DND-41 (cell line): ENCODE results near the gene RFTN1.

ENCODE experiments used
- ATAC-seq: fragments of 200-7000 bp; cut with Tn5 transposase; 3 replicates; pipeline ENCODE4 v1.9.1; 2021; ENCODE audit warnings: low read depth; ENCODE audit not compliant: insufficient read depth
- DNase-seq: peaks from one replicate; pipeline ENCODE4 v3.0.0-alpha.2; 2020
- H2AFZ ChIP-seq: 2 replicates; pipeline ENCODE4 v1.6.0; 2012; ENCODE audit warnings: low read depth, low read length
- H3K27ac ChIP-seq: 2 replicates; pipeline ENCODE4 v1.5.1; 2012; ENCODE audit warnings: low read length, inconsistent platforms
- H3K27me3 ChIP-seq: fragments of 200-600 bp; sonication (generic); 2 replicates; pipeline ENCODE4 v1.6.0; 2012; ENCODE audit warnings: low read length, mild to moderate bottlenecking, inconsistent platforms; ENCODE audit not compliant: insufficient read depth, poor library complexity
- H3K36me3 ChIP-seq: 2 replicates; pipeline ENCODE4 v1.5.1; 2012; ENCODE audit warnings: low read length, inconsistent platforms; ENCODE audit not compliant: insufficient read depth
- H3K4me1 ChIP-seq: 2 replicates; pipeline ENCODE4 v1.5.1; 2012; ENCODE audit warnings: mild to moderate bottlenecking, low read length; ENCODE audit not compliant: insufficient read depth
- H3K4me2 ChIP-seq: 2 replicates; pipeline ENCODE4 v1.6.0; 2012; ENCODE audit warnings: mild to moderate bottlenecking, moderate library complexity, low read length, inconsistent platforms; ENCODE audit not compliant: insufficient read depth
- H3K4me3 ChIP-seq, 2 experiments: fragments of 200-600 bp in 1 of 2; shearing (Covaris generic) in 1 of 2; 2 replicates each; pipeline ENCODE4 v1.5.1; 2012 to 2016; ENCODE audit warnings: inconsistent platforms in 2 of 2, low read length in 2 of 2, mild to moderate bottlenecking in 2 of 2, low read depth in 1 of 2, moderate library complexity in 1 of 2
- H3K79me2 ChIP-seq: 2 replicates; pipeline ENCODE4 v1.6.0; 2012; ENCODE audit warnings: low read length, inconsistent platforms; ENCODE audit not compliant: insufficient read depth
- H3K9ac ChIP-seq: 2 replicates; pipeline ENCODE4 v1.6.0; 2012; ENCODE audit warnings: low read depth, mild to moderate bottlenecking, inconsistent platforms, low read length, moderate library complexity
- H3K9me3 ChIP-seq: 2 replicates; pipeline ENCODE4 v1.5.1; 2012; ENCODE audit warnings: low read length, moderate library complexity, mild to moderate bottlenecking, inconsistent platforms; ENCODE audit not compliant: insufficient read depth, severe bottlenecking
- H4K20me1 ChIP-seq: 2 replicates; pipeline ENCODE4 v1.6.0; 2012; ENCODE audit warnings: low read length; ENCODE audit not compliant: insufficient read depth
- CTCF ChIP-seq: IDR thresholded peaks from 2 replicates; pipeline ENCODE4 v1.5.1; 2012; ENCODE audit warnings: borderline replicate concordance, low read length, moderate library complexity, mild to moderate bottlenecking; ENCODE audit not compliant: poor library complexity, severe bottlenecking; ENCODE audit errors: extremely low read depth
- EZH2 ChIP-seq: IDR thresholded peaks from 3 replicates; pipeline ENCODE4 v1.6.1; 2012; ENCODE audit warnings: borderline replicate concordance, low read depth, mild to moderate bottlenecking, moderate library complexity, low read length, inconsistent platforms; ENCODE audit not compliant: severe bottlenecking

The RFTN1 gene

GRCh38 chr3:16474216-16474615 is 39.3 kb downstream of the RFTN1 start:
- H3K4me3 ChIP-seq, result no peak overlapping the region
- H4K20me1 ChIP-seq, result 0 out of 2 replicates have a peak, but pooled peaks cover 4% of the 10 kb centered on the region
- H3K27me3 ChIP-seq, result no peaks in the 10 kb centered on the region
- peaks cover 66% of the 10 kb centered on the region for H3K79me2 ChIP-seq
- H3K4me1 ChIP-seq, result no peaks in the 10 kb centered on the region; the same call in 1 of the 2 replicates
- peaks cover 78% of the 10 kb centered on the region for H3K36me3 ChIP-seq
- H3K9ac ChIP-seq, result no peak overlapping the region
- ATAC-seq (no peak), DNase-seq (no peak)
- no peak overlapping the region for H2AFZ ChIP-seq
- H3K4me2 ChIP-seq, result no peak overlapping the region
- no peak for TF ChIP-seq CTCF
- no peak for TF ChIP-seq EZH2
- no peak overlapping the region for H3K27ac ChIP-seq
- H3K9me3 ChIP-seq, result no peaks in the 10 kb centered on the region

- peaks cover 63% of the 10 kb centered on the region for H3K79me2 ChIP-seq
- TF ChIP-seq CTCF (no peak), EZH2 (no peak)
- H3K9ac ChIP-seq, result no peak overlapping the region
- no peak overlapping the region for H3K4me3 ChIP-seq
- no peaks in the 10 kb centered on the region for H3K27me3 ChIP-seq
- H3K4me2 ChIP-seq, result no peak overlapping the region
- no peak overlapping the region for H2AFZ ChIP-seq
- 0 out of 2 replicates have a peak, but pooled peaks cover 4% of the 10 kb centered on the region for H4K20me1 ChIP-seq
- DNase-seq, result no peak
- H3K36me3 ChIP-seq, result peaks cover 67% of the 10 kb centered on the region
- H3K4me1 ChIP-seq, result no peaks in the 10 kb centered on the region; the same call in 1 of the 2 replicates
- H3K9me3 ChIP-seq, result no peaks in the 10 kb centered on the region
- no peak overlapping the region for H3K27ac ChIP-seq
- ATAC-seq, result no peak
Observed at GRCh38 chr3:16472593-16472992, 40.9 kb downstream of the RFTN1 start.

GRCh38 chr3:16471897-16472296 is 41.6 kb downstream of the RFTN1 start:
- Histone ChIP-seq H3K4me1 (no peaks in the 10 kb centered on the region; the same call in 1 of the 2 replicates), H3K9me3 (no peaks in the 10 kb centered on the region), H3K36me3 (peaks cover 73% of the 10 kb centered on the region), H3K4me3 (no peak overlapping the region), H3K27ac (no peak overlapping the region), H2AFZ (no peak overlapping the region), H3K27me3 (no peaks in the 10 kb centered on the region), H3K79me2 (peaks cover 67% of the 10 kb centered on the region), H3K9ac (no peak overlapping the region), H3K4me2 (no peak overlapping the region), H4K20me1 (peaks cover 10% of the 10 kb centered on the region; the same call in 1 of the 2 replicates)
- TF ChIP-seq CTCF (no peak), EZH2 (no peak)
- DNase-seq, result no peak
- no peak for ATAC-seq

- H2AFZ ChIP-seq, result no peak overlapping the region
- no peak overlapping the region for H3K27ac ChIP-seq
- ATAC-seq (no peak), DNase-seq (no peak)
- no peaks in the 10 kb centered on the region for H3K4me1 ChIP-seq
- peaks cover 80% of the 10 kb centered on the region for H3K36me3 ChIP-seq
- no peaks in the 10 kb centered on the region for H3K27me3 ChIP-seq
- H3K4me3 ChIP-seq, result no peak overlapping the region
- H3K79me2 ChIP-seq, result peaks cover 64% of the 10 kb centered on the region
- TF ChIP-seq CTCF, result no peak
- no peak for TF ChIP-seq EZH2
- H3K4me2 ChIP-seq, result no peak overlapping the region
- H3K9ac ChIP-seq, result no peak overlapping the region
- peaks cover 10% of the 10 kb centered on the region; the same call in 1 of the 2 replicates for H4K20me1 ChIP-seq
- no peaks in the 10 kb centered on the region for H3K9me3 ChIP-seq
Observed at GRCh38 chr3:16470590-16470989, 42.9 kb downstream of the RFTN1 start.
